GM21367 (cell line): ENCODE data around the gene ZDHHC19.
"Not testable (repeated sequence)": the region's sequence is repeated elsewhere in the genome, so short reads cannot be mapped to it uniquely, and the experiment has no call there.

Experiments
- ATAC-seq: cut with Tn5 transposase; IDR thresholded peaks from one replicate; pipeline ENCODE4 v1.9.1; 2021; ENCODE audit not compliant: unreplicated experiment

ZDHHC19 gene

DNA sequence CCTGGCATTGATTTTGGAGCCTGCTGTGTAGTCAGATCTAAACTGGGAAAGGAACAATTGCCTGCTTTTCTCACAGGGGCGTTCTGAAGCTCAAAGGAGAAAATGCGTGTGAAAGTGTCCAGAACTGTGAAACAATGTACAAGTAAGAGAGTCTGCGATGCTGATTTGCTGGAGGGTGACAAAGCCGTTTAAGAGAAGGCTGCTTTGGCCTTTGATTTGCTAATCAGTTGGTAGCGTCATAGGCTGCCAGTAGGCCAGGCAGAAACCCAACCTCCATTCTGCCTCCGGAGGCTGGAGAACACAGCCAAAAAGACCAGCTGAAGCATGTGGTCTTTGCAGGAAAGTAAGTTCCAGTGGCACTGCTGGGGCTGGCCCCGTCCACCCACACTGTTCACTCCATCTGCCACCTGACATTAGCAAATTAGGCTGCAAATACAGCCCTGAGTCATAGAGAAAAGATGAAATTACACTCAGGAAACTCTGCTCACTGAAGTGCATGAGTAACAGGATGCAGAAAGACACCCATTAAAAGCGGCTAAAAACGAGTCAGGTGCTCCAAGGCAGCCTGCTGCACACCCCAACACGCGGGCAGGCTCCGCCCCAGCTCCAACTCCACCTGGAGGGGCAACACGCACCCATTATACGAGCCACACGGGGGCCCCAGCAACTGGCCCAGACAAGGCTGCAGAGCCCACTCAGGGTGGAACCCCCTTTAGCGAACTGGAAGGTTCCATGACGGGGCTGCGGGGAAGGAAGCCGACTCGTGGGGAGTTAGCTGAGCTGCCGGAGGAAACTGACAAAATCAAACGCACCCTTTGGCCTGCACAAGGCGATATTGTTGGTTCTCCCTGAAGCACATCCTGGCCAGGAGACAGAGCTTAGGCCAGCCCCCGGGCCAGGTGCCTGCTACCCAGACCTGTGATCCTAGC, 31.6 kb downstream of the ZDHHC19 start:
- ATAC-seq = peak; percentile 62

DNA sequence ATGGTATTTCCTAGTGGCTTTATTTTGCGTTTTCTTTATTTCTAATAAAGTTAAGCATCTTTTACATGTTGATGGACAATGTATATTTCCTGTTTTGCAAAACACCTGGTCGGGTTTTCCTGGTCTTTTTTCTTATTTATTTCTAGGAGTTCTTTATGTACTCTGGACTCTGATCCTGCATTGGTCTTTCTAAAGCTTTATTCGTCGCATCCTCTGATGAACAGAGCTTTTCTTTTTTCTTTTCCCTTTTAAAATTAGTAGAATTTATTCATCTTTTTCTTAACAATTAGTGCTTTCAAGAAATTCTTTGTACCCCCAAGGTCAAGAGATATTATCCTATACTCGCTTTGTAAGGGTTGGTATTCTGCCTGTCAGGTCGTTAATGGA, 32.2 kb downstream of the ZDHHC19 start:
- ATAC-seq = no peak

DNA sequence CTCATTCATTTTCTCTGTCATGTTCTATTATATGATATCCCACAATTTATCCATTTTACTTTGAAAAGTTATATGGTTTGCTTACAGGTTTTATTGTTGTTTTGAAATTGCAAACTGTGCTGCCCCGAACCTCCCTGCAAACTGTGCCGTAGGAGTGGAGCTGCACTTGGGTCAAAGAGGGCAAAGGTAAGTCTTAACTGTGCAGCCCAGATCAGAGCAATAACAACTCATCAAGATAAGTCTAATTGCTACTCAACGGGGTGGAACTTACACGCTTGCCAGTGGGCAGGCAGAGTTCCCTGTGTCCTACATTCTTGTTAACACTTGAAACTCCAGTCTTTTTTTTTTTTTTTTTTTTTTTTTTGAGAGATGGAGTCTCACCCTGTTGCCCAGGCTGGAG, 33.2 kb downstream of the ZDHHC19 start:
- no peak for ATAC-seq

DNA sequence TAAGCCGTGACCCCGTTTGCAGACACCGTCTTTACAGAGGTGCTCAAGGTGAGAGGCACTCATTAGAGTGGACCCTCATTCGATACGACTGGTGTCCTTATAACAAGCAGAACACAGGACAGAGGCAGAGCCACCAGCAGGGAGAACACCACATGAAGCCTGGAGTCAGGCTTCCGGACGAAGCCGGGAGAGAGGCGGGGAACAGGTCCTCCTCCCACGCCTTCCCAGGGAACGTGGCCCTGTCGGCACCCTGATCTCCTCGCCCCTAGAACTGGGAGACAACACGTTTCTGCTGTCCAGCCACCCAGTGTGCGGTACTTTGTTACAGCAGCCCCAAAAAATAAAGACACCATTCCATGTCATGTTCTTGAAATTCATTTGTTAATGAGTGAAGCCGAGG, 33.6 kb downstream of the ZDHHC19 start:
- ATAC-seq = no peak

DNA sequence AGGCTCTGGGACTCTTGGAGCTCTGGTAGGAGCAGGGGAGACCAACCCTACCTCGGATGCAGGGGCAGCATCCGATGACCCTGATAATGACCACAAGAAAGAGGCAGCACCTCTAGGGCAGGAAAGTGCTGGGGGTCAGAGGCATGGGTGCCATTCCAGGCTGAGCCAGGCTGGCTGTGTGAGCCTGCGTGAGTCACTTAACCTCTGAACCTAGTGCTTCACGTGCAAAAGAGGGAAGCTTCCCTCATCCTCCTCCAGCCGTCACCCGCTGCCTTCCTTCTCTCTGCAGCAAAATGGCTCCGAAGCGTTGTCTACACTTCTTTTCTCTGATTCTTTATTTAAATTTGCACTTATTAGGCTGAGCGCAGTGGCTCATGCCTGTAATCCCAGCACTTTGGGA, 35.5 kb downstream of the ZDHHC19 start:
- ATAC-seq = no peak

DNA sequence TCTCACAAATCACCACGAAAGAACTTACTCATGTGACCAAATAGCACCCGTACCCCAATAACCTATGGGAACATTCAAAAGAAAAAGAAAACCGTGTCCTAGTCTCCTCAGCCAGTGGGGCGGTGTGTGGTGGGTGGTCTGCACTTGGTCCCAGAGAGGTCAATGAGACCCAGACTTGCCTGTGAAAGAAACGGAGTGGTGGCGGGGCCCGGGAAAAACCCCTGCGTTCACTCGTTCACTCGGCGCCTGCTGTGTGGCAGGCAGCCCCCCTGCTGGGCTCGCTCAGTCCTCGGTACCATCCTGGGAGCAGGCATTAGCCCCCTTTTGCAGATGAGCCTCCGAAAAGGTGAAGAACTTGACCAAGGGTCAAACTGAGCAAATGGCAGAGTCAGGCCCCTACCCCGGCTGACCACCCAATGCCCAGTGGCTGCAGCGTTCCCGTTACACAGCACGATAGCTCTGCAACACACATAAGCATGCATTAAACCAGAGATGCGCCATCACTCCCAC, 36.0 kb downstream of the ZDHHC19 start:
- ATAC-seq = no peak

DNA sequence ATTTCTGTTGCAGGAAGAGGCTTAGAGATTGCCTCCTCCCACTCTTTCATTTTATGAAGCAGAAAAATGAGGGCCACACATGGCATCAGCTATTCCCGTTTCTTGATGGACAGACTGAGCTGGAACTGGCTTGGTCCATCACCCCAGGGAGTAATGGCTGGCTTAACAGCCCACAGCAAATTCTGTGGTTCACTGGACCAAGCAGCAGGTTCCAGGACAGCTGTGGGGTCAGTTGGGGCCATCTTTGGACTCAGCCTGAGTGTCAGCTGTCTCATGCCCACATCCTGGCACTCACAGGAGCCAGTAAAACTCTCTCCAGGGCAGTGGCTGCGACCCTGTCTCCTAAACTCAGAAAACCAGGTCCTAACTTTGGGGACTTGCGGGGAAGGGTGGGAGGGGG, 36.5 kb downstream of the ZDHHC19 start:
- no peak for ATAC-seq

DNA sequence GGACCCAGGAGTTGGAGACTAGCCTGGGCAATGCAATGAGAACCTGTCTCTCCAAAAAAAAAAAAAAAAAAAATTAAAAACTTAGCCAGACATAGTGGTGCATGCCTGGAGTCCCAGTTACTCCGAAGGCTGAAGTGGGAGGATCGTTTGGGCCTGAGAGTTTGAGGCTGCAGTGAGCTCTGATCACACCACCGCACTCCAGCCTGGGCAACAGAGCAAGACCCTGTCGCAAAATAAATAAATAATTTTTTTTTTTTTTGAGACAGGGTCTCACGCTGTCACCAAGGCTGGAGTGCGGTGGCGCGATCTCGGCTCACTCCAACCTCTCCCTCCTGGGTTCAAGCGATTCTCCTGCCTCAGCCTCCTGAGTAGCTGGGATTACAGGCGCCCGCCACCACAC, 40.9 kb downstream of the ZDHHC19 start:
- not testable (repeated sequence) for ATAC-seq

DNA sequence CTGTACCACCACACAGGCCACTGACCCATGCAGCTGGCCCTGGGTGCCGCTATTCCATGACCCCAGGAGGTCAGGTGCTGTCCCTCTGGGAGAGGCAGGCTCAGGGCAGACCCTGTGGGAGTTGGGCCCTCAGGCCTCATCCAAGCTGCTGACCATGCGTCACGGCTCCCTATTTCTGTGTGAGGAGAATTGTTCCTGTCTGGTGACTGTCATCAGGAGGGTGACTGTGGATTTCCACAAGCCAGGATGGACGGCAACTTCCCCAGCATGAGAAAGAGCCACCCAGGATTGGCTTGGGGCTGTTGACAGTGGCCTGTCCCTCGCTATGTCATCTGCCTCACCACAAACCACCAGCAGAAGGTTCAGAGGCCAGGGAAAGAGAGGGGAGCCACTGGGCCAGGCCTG, 41.4 kb downstream of the ZDHHC19 start:
- ATAC-seq = no peak

DNA sequence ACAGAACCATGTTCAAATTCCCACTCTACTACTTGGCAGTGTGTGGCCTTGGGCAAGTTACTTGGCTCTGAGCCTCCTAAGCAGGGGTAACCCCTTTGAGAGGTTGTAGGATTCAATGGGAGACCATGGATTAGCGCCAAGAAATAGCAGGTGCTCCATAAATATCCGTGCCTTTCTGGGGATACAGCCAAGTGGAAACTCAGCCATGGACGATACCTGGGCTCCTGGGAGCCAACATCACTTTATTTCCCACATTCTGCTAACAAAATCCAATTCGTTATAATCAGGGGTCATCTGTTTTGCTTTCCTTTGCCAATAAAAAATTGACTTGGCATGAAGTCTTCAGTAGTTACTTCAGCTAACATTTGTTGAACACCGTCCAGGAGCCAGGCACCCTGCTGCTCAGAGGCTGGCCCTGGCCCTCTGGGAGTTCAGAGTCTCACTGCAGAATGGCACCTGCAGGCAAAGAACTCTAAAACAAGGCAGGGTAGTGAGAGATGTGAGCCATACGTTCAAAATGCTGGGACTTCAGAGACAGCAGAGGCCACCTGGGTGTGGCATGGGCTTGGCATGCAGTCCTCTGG, 42.3 kb downstream of the ZDHHC19 start:
- no peak for ATAC-seq

DNA sequence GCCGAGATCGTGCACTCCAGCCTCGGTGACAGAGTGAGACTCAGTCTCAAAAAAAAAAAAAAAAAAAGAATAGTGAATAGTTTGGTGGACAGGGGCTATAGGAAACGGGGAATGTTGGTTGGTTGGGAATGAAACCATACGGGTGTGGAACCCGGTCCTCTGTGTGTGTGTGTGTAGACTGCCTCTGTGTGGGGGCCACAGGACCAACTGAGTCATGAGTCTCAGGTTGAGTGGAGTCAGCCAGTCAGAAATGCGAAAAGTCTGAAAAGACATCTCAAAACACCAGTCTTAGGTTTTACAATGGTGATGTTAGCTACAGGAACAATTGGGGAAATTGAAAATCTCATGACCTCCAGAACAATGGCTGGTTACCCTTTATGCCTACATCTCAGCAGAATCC, 44.5 kb downstream of the ZDHHC19 start:
- ATAC-seq = no peak

DNA sequence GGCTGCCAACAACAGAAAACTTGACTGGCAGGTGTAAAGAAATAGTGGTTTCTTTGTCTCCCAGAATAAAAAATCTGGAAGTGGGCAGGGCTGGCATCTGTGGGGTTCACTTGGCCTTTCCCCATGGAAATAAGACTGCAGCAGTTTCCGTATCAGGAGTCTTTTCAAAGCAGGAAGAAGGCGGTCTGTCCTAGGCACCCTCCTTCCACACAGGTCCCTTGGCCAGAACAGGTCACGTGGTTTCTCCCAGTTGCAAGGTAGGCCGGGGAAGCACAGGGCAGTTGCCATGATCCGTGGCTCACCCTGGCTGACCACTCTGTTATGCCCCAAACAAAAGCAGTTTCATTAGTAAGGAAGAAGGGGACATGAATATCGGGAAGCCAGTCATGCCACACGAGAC, 45.4 kb downstream of the ZDHHC19 start:
- ATAC-seq = no peak

DNA sequence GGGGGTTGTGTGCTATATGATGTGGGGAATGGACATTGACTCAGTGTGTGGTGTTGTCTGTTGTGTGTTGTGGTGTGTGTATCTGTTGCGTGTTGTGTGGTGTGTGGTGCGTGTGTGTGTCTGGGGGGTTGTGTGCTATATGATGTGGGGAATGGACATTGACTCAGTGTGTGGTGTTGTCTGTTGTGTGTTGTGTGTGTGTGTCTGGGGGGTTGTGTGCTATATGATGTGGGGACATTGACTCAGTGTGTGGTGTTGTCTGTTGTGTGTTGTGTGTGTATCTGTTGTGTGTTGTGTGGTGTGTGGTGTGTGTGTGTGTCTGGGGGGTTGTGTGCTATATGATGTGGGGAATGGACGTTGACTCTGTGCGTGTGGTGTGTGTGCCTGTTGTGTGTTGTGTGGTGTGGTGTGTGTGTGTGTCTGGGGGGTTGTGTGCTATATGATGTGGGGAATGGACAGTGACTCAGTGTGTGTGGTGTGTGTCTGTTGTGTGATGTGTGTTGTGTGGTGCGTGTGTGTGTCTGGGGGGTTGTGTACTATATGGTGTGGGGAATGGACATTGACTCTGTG, 46.1 kb downstream of the ZDHHC19 start:
- not testable (repeated sequence) for ATAC-seq

DNA sequence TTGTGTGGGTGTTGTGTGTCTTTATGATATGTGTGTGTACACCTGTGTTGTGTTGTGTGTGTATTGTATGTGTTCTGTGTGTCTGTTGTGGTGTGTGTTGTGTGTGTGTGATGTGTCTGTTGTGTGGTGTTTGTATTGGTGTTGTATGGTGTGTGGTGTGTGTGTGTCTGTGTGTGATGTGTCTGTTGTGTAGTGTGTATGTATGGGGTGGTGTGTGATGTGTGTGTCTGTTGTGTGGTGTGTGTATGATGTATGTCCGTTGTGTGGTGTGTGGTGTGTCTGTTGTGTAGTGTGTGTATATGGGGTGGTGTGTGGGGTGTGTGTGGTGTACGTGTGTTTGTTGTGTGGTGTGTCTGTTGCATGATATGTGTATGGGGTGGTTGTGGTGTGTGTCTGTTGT, 46.6 kb downstream of the ZDHHC19 start:
- no peak for ATAC-seq

DNA sequence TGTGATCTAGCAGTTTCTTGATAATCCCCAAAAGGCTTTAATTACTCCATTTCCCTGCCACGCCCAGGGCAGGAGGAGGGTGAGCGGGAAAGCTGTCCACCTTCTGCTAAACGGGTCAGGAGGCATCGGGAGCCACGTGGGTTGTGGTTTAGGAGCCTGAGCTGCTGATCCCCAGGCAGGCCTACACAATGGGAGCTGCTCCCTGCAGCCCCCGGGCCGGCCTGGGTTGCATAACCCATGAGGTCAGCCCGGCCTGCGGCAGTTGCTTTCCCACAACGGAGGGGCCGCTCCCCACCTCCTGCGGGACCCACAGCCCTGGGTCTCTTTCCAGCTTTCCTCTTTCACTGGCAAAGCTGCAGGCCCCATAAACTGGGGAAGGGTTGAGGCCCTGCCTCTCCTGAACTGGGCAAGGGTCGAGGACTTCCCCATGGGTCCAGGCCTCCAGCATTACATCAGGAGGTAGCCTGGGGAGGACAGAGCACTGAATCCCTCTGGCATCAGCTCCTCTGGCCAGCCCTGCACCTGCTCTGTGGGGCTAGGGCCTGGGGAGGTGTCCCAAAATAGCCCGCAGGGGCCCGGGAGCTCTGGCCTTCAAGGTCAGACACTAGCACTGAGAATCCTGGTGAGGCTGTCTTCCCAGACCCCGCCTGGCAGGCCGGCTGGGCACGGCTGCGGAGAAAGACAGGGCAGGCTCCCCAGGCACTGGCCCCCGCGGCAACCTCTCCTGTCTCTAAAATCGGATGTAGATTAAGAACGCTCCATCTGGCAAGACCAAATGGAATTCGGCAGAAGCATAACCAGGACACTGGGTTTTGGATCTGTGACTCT, 47.3 kb downstream of the ZDHHC19 start:
- ATAC-seq = no peak

DNA sequence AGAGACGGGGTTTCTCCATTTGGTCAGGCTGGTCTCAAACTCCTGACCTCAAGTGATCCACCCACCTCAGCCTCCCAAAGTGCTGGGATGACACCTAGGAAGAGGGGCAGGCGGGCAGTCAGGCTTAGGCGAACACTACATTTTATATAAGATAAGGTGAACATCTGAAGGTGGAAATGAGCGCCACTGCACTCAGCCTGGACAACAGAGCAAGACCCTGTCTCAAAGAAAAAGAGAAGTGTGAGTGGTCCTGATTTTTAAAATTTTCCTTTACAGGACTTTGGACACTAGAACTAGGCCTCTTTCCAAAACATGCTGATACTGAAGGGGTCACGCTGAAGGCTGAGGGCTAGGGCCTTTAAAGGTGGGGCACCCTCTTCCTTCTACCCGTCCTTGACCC, 48.0 kb downstream of the ZDHHC19 start:
- ATAC-seq = no peak

DNA sequence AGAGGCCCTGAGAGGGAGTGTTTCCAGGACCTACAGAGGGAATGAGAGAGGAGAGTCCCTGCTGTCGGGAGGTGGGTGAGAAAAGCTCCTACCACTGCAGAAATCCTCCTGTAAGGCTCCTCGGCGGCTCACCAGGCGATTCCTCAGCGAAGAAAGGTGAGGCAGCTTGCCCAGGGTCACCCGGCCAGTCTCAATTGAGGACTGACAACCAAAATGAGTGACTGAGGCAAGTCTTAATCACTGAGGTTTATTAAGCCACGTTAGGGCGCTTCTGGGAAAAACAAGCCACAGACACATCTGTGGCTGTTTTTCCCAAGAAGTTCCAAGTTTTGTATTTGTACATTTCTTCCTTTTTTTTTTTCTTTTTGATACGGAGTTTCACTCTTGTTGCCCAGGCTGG, 48.5 kb downstream of the ZDHHC19 start:
- ATAC-seq = no peak

DNA sequence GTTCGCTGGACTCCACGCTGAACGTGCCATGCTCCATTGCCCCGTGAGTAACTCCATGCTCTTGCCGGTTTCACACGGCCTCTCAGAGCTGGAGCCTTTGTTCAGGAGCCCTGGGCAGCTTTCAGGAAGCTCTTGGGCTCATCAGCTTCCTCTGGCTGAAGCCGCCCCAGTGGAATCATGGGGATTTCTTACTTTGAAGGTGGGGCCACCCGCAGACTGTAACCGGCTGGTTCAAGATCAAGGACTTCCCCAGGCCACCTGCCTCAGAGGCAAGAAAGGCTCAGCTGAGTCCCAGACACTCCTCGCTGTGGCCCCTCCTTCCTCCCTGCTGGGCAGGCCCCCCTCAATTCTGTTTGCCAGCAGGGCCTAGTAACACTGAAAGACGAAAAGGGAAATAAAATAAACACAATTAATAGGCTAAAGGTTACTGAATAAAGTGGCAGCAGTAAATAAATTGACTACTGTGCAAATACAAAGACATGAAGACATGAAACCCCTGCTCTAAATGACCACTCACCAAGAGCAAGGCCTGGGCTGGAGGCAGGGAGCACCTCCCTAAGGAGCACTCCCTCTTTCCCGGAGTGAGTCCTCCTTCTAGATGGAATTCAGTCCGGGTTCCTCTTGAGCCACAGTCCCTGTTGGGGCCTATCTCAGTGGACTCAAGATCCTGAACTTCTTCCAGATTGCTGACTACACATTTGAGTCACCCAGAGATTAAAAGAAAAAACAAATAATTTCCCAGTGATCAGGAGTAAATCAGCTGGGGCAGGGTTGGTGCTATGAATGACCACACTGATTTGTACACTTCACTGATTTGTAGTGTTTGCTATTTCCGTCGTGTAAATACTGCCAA, 51.0 kb downstream of the ZDHHC19 start:
- no peak for ATAC-seq

DNA sequence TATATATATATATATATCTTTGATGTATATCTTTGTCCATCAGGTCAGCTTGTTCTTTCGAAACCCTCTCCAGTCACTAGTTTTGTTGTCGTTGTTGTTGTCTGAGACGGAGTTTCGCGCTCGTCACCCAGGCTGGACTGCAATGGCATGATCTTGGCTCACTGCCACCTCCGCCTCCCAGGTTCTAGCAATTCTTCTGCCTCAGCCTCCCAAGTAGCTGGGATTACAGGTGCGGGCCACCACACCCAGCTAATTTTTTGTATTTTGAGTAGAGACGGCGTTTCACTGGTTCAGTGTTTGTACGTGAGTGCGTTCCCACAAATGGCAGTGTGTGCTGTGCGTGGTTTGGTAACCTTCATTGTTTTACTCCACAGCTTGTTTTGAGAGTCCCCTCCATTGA, 51.7 kb downstream of the ZDHHC19 start:
- ATAC-seq = no peak

DNA sequence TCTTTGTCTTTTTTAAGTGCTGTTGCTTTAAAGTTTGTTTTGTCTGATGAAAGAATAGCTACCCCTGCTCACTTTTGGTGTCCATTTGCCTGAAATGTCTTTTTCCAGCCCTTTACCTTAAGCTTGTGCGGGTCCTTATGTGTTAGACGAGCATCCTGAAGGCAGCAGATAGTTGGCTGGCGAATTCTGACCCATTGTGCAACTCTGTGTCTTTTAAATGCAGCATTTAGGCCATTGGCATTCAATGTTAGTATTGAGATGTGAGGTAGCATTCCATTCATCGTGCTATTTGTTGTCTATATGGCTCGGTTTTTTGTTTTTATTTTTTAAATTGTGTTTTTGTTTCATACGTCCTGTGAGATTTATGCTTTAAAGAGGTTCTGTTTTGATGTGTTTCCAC, 55.0 kb downstream of the ZDHHC19 start:
- no peak for ATAC-seq
